ENCODE results near the gene NPC1L1. TPM values are rescaled to one million over a fixed set of nuclear protein-coding genes. Genes with fewer than 3 reads are reported as not detected.

The NPC1L1 gene
- total and polyA plus RNA-seq, 2 of the 13 experiments (the other 11 are each of a cell fraction or from before 2014, with no cell fraction given), result 4.8 to 14.5 TPM

DNA sequence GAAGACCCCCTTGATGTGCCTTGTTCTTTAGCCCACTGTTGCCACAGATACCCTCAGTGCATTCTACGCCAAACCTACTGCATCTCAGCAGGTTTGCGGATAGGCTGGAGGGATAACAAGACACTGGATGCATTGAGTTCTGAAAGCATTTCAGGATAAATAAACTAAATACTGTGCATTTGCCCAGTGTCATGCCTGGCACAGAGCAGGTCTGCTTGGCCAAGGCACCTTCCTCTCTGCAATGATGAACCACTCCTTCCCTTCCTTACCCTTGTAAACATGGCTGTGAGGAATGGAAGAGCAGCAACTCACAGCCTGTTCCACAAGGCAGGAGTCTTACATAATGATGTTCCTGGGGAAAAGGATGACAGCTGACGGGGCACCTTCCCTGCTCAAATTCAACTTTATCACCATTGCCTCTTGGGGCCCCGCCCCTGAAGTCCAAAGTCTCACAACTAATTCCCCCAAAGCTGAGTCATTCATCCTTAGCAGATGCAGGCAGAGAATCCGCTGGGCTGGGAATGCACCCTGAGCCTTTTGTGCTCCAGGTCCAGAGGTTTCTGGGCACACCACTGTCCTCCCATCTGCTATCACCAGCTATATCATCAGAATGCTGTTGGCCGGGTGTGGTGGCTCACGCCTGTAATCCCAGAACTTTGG lies 21.0 kb upstream of the NPC1L1 start (continued):
- TF ChIP-seq ZNF160 (CRISPR knock-in tag; IDR thresholded peaks at IDR 0.05) (no peak), ZC3H4 (CRISPR knock-in tag; IDR thresholded peaks at IDR 0.05; ENCODE audit: borderline replicate concordance) (no peak), ZSCAN22 (CRISPR knock-in tag; IDR thresholded peaks at IDR 0.05) (no peak), TAF1 (CRISPR knock-in tag; IDR thresholded peaks at IDR 0.05) (no peak), SALL2 (CRISPR knock-in tag; IDR thresholded peaks at IDR 0.05) (no peak), ZNF564 (CRISPR knock-in tag; IDR thresholded peaks at IDR 0.05) (no peak), EZH2 (conservative IDR thresholded peaks at IDR 0.05; ENCODE audit: low read depth, low read length) (no peak), RFXAP (CRISPR knock-in tag; IDR thresholded peaks at IDR 0.05; ENCODE audit: borderline replicate concordance) (no peak), CAMTA2 (CRISPR knock-in tag; IDR thresholded peaks at IDR 0.05; ENCODE audit: borderline replicate concordance) (no peak), GTF2F1 (IDR thresholded peaks at IDR 0.05; ENCODE audit: low read length) (no peak)
- TF ChIP-seq, protein P1, sequence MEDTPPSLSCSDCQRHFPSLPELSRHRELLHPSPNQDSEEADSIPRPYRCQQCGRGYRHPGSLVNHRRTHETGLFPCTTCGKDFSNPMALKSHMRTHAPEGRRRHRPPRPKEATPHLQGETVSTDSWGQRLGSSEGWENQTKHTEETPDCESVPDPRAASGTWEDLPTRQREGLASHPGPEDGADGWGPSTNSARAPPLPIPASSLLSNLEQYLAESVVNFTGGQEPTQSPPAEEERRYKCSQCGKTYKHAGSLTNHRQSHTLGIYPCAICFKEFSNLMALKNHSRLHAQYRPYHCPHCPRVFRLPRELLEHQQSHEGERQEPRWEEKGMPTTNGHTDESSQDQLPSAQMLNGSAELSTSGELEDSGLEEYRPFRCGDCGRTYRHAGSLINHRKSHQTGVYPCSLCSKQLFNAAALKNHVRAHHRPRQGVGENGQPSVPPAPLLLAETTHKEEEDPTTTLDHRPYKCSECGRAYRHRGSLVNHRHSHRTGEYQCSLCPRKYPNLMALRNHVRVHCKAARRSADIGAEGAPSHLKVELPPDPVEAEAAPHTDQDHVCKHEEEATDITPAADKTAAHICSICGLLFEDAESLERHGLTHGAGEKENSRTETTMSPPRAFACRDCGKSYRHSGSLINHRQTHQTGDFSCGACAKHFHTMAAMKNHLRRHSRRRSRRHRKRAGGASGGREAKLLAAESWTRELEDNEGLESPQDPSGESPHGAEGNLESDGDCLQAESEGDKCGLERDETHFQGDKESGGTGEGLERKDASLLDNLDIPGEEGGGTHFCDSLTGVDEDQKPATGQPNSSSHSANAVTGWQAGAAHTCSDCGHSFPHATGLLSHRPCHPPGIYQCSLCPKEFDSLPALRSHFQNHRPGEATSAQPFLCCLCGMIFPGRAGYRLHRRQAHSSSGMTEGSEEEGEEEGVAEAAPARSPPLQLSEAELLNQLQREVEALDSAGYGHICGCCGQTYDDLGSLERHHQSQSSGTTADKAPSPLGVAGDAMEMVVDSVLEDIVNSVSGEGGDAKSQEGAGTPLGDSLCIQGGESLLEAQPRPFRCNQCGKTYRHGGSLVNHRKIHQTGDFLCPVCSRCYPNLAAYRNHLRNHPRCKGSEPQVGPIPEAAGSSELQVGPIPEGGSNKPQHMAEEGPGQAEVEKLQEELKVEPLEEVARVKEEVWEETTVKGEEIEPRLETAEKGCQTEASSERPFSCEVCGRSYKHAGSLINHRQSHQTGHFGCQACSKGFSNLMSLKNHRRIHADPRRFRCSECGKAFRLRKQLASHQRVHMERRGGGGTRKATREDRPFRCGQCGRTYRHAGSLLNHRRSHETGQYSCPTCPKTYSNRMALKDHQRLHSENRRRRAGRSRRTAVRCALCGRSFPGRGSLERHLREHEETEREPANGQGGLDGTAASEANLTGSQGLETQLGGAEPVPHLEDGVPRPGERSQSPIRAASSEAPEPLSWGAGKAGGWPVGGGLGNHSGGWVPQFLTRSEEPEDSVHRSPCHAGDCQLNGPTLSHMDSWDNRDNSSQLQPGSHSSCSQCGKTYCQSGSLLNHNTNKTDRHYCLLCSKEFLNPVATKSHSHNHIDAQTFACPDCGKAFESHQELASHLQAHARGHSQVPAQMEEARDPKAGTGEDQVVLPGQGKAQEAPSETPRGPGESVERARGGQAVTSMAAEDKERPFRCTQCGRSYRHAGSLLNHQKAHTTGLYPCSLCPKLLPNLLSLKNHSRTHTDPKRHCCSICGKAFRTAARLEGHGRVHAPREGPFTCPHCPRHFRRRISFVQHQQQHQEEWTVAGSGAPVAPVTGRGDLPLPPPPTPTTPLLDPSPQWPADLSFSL (CRISPR knock-in tag; IDR thresholded peaks at IDR 0.05), result no peak
- TF ChIP-seq, protein P2, sequence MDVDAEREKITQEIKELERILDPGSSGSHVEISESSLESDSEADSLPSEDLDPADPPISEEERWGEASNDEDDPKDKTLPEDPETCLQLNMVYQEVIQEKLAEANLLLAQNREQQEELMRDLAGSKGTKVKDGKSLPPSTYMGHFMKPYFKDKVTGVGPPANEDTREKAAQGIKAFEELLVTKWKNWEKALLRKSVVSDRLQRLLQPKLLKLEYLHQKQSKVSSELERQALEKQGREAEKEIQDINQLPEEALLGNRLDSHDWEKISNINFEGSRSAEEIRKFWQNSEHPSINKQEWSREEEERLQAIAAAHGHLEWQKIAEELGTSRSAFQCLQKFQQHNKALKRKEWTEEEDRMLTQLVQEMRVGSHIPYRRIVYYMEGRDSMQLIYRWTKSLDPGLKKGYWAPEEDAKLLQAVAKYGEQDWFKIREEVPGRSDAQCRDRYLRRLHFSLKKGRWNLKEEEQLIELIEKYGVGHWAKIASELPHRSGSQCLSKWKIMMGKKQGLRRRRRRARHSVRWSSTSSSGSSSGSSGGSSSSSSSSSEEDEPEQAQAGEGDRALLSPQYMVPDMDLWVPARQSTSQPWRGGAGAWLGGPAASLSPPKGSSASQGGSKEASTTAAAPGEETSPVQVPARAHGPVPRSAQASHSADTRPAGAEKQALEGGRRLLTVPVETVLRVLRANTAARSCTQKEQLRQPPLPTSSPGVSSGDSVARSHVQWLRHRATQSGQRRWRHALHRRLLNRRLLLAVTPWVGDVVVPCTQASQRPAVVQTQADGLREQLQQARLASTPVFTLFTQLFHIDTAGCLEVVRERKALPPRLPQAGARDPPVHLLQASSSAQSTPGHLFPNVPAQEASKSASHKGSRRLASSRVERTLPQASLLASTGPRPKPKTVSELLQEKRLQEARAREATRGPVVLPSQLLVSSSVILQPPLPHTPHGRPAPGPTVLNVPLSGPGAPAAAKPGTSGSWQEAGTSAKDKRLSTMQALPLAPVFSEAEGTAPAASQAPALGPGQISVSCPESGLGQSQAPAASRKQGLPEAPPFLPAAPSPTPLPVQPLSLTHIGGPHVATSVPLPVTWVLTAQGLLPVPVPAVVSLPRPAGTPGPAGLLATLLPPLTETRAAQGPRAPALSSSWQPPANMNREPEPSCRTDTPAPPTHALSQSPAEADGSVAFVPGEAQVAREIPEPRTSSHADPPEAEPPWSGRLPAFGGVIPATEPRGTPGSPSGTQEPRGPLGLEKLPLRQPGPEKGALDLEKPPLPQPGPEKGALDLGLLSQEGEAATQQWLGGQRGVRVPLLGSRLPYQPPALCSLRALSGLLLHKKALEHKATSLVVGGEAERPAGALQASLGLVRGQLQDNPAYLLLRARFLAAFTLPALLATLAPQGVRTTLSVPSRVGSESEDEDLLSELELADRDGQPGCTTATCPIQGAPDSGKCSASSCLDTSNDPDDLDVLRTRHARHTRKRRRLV (CRISPR knock-in tag; IDR thresholded peaks at IDR 0.05), result no peak
- TF ChIP-seq, protein P3, sequence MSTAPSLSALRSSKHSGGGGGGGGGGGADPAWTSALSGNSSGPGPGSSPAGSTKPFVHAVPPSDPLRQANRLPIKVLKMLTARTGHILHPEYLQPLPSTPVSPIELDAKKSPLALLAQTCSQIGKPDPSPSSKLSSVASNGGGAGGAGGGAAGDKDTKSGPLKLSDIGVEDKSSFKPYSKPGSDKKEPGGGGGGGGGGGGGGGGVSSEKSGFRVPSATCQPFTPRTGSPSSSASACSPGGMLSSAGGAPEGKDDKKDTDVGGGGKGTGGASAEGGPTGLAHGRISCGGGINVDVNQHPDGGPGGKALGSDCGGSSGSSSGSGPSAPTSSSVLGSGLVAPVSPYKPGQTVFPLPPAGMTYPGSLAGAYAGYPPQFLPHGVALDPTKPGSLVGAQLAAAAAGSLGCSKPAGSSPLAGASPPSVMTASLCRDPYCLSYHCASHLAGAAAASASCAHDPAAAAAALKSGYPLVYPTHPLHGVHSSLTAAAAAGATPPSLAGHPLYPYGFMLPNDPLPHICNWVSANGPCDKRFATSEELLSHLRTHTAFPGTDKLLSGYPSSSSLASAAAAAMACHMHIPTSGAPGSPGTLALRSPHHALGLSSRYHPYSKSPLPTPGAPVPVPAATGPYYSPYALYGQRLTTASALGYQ (CRISPR knock-in tag; IDR thresholded peaks at IDR 0.05), result no peak
- TF ChIP-seq, protein P4, sequence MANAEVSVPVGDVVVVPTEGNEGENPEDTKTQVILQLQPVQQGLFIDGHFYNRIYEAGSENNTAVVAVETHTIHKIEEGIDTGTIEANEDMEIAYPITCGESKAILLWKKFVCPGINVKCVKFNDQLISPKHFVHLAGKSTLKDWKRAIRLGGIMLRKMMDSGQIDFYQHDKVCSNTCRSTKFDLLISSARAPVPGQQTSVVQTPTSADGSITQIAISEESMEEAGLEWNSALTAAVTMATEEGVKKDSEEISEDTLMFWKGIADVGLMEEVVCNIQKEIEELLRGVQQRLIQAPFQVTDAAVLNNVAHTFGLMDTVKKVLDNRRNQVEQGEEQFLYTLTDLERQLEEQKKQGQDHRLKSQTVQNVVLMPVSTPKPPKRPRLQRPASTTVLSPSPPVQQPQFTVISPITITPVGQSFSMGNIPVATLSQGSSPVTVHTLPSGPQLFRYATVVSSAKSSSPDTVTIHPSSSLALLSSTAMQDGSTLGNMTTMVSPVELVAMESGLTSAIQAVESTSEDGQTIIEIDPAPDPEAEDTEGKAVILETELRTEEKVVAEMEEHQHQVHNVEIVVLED (CRISPR knock-in tag; IDR thresholded peaks at IDR 0.05; ENCODE audit: borderline replicate concordance), result no peak; the same call in 1 of the 2 replicates

All from HepG2 (cell line).